Left kidney (tissue), 8 donors: Measurements from ENCODE around the gene PHPT1. TPM values are rescaled to one million over a fixed set of nuclear protein-coding genes. Genes with fewer than 3 reads are reported as not detected.
"Not testable (repeated sequence)": the region's sequence is repeated elsewhere in the genome, so short reads cannot be mapped to it uniquely, and the experiment has no call there.

Source experiments
- DNase-seq: peaks from one replicate; pipeline ENCODE4 v3.0.0-alpha.2; 2013
- long read RNA-seq, 8 donors: transcript quantifications; one replicate each; lab custom pipeline, GENCODE V29; 2026
- polyA plus RNA-seq: library from polyadenylated mRNA; unstranded; fragments of 120-200 nt; gene quantifications from one replicate; pipeline ENCODE4 v1.2.1, GENCODE V29; 2013; ENCODE audit not compliant: insufficient read length

PHPT1 gene
- polyA plus RNA-seq, result 64.9 TPM
- long read RNA-seq, donor 1, transcript PHPT1-204 (2 exons, 627 nt), result minor isoform, 11 of 243 reads
- long read RNA-seq, donor 1, transcript PHPT1-201 (3 exons, 890 nt), result major isoform, 209 of 243 reads
- long read RNA-seq, donor 1, transcript PHPT1-206 (4 exons, 618 nt), result minor isoform, 5 of 243 reads
- long read RNA-seq, donor 1, partial matches to known transcripts, result 15 of 243 reads
- long read RNA-seq, donor 1, other reads (novel, unspliced or antisense), result 0 of 243 reads
- long read RNA-seq, donor 2, transcript PHPT1-204 (2 exons, 627 nt), result minor isoform, 7 of 167 reads
- long read RNA-seq, donor 2, transcript PHPT1-201 (3 exons, 890 nt), result major isoform, 148 of 167 reads
- long read RNA-seq, donor 2, partial matches to known transcripts, result 6 of 167 reads
- long read RNA-seq, donor 2, other reads (novel, unspliced or antisense), result 0 of 167 reads
- long read RNA-seq, donor 3, transcript PHPT1-201 (3 exons, 890 nt), result major isoform, 161 of 180 reads
- long read RNA-seq, donor 3, transcript PHPT1-204 (2 exons, 627 nt), result minor isoform, 16 of 180 reads
- long read RNA-seq, donor 3, partial matches to known transcripts, result 0 of 180 reads
- long read RNA-seq, donor 3, other reads (novel, unspliced or antisense), result 0 of 180 reads
- long read RNA-seq, donor 4, transcript PHPT1-201 (3 exons, 890 nt), result major isoform, 35 of 39 reads
- long read RNA-seq, donor 4, partial matches to known transcripts, result 0 of 39 reads
- long read RNA-seq, donor 4, other reads (novel, unspliced or antisense), result 0 of 39 reads
- long read RNA-seq, donor 5, transcript PHPT1-201 (3 exons, 890 nt), result major isoform, 311 of 368 reads
- long read RNA-seq, donor 5, transcript PHPT1-204 (2 exons, 627 nt), result minor isoform, 12 of 368 reads
- long read RNA-seq, donor 5, transcript PHPT1-206 (4 exons, 618 nt), result minor isoform, 6 of 368 reads
- long read RNA-seq, donor 5, partial matches to known transcripts, result 33 of 368 reads
- long read RNA-seq, donor 5, other reads (novel, unspliced or antisense), result 0 of 368 reads
- long read RNA-seq, donor 6, transcript PHPT1-204 (2 exons, 627 nt), result minor isoform, 9 of 248 reads
- long read RNA-seq, donor 6, transcript PHPT1-201 (3 exons, 890 nt), result major isoform, 238 of 248 reads
- long read RNA-seq, donor 6, partial matches to known transcripts, result 0 of 248 reads
- long read RNA-seq, donor 6, other reads (novel, unspliced or antisense), result 0 of 248 reads
- long read RNA-seq, donor 7, transcript PHPT1-201 (3 exons, 890 nt), result major isoform, 255 of 281 reads
- long read RNA-seq, donor 7, transcript PHPT1-204 (2 exons, 627 nt), result minor isoform, 8 of 281 reads
- long read RNA-seq, donor 7, partial matches to known transcripts, result 5 of 281 reads
- long read RNA-seq, donor 7, other reads (novel, unspliced or antisense), result 5 of 281 reads
- long read RNA-seq, donor 8, transcript PHPT1-201 (3 exons, 890 nt), result major isoform, 69 of 75 reads
- long read RNA-seq, donor 8, transcript PHPT1-204 (2 exons, 627 nt), result minor isoform, 5 of 75 reads
- long read RNA-seq, donor 8, partial matches to known transcripts, result 0 of 75 reads
- long read RNA-seq, donor 8, other reads (novel, unspliced or antisense), result 0 of 75 reads

- DNase-seq, result peak; percentile 98
These were observed at the start of gene PHPT1 for GRCh38 chr9:136849038-136849959. Gene PHPT1 (plus strand): TSS chr9:136849409. CDS start chr9:136849431, 22 bp downstream.

GRCh38 chr9:136799854-136800657 lies 49.2 kb upstream of the PHPT1 start:
- peak; percentile 81 for DNase-seq

- no peak for DNase-seq
These were observed 46.9 kb upstream of the PHPT1 start for GRCh38 chr9:136802321-136802720.

DNA sequence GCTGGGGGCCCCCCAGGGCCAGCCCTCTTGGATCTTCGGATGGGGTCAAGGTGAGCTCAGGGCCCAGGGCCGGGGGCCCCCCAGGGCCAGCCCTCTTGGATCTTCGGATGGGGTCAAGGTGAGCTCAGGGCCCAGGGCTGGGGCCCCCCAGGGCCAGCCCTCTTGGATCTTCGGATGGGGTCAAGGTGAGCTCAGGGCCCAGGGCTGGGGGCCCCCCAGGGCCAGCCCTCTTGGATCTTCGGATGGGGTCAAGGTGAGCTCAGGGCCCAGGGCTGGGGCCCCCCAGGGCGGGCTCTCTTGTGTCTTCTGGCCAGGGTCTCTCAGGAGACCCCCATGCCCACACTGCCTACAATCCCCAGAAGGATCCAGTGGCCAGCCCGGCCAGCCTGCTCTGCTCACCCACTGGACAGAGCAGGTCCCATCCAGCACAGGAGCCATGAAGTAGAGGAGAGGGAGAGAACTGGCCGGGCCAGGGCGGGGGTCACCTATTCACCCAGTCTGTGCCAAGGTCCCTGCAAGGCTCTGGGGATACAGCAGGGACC lies 46.1 kb upstream of the PHPT1 start:
- not testable (repeated sequence) for DNase-seq

GRCh38 chr9:136803551-136804508 lies 45.4 kb upstream of the PHPT1 start:
- no peak for DNase-seq

DNA sequence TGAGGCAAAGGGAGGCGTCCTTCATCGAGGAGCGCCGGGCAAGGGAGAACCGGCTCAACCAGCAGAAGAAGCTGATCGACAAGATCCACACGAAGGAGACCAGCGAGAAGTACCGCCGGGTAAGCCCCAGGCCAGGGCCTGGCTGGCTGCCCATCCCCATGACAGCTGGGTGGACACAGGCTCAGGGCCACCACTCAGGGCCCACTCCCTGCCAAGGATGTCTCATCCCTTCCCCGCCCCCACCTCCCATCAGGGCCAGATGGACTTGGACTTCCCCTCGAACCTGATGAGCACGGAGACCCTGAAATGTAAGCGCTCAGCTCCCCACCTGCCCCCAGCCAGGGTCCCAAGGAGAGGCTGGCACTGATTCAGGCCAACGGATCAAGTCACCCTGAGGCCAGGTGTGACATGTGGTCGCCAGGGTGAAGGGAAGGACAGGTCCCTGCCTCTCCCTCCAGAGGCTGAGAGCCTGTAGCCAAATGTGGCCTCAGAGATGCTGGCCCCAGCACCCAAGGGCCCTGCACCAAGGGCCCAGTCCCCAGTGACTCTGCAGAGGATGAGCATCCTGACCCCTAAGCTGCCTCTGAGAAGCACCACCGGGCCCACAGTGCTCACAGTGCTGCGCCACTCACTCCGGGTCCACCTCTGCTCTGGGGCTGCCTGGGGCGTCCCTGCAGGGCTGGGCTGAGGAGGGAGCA lies 44.6 kb upstream of the PHPT1 start:
- no peak for DNase-seq

GRCh38 chr9:136805207-136805740 lies 43.9 kb upstream of the PHPT1 start:
- DNase-seq, result no peak

DNA sequence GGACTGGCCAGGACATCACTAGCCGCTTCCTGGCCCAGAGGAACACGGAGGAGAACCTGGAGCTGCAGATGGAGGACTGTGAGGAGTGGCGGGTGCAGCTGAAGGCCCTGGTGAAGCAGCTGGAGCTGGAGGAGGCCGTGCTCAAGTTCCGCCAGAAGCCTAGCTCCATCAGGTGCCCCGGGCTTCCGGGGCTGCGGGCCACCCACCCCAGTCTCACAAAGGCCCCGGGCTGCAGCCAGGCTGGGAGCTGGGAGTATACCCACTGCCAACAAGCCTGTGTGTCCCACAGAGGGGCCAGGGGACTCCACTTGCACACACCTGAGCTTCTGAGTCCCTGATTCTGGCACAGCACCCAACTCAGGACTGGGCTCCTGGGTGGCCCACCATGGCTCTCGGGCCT lies 43.1 kb upstream of the PHPT1 start:
- DNase-seq, result no peak

DNA sequence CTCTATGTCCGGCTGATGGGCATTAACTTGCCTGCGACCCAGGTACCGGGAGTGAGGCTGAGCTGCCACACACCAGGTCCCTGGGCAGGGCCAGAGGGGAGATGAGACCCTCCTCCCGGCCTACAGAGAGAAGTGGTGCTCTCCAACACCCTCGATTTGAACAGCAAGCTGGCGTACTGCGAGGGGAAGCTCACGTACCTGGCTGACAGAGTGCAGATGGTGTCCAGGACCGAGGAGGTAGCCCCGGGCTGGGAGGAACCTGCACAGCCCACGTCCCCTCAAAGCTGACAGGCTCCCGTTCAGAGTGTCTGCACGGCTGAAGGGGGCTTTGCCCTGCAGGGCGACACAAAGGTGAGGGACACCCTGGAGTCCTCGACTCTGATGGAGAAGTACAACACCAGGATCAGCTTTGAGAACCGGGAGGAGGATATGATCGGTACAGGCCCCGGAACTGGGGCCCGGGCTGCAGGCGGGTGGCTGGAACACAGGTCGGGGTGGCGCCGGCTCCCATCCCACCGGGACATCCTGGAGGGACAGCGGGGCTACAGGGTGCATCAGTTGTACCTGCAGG lies 42.5 kb upstream of the PHPT1 start:
- DNase-seq, result no peak

DNA sequence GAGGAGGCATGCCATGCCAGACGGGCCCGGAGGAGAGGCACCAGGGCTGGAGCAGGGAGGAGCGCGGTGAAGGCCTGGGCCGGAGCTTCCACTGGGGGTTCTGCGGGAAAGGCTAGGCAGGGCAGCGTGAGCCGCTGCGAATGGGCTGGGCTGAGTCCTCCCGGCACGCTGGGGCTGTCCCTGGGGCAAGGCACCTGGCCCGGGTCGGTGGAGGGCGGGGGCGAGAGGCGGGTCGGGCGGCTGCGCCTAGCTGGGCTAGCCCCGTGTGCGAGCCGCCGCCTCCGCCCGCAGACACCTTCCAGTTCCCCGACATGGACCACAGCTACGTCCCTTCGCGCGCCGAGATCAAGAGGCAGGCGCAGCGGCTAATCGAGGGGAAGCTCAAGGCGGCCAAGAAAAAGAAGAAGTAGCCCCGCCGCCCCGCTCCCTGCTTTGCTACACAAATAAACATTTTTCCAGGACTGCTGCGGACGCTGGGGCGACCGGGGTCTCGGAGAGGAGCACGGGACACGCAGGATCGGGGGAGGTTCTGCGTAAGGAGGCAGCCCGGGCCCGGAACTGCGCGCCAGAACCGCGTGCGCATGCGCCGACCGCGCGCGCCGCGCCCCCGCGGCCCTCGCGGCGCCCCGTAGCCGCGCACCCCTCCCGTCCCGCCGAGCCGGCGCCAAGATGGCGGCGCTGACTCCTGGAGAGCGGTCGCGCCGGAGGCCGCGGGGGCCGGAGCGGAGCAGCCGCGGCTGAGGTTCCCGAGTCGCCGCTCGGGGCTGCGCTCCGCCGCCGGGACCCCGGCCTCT lies 41.7 kb upstream of the PHPT1 start, which contains the start of gene RABL6:
Gene RABL6, plus strand, starts transcription at position 668 of the 794 bp plus-strand sequence. CDS start 249 bp downstream, outside the sequence.
- DNase-seq, result peak; percentile 64

GRCh38 chr9:136808075-136808805 lies 41.0 kb upstream of the PHPT1 start:
- no peak for DNase-seq

GRCh38 chr9:136808806-136809158 lies 40.4 kb upstream of the PHPT1 start:
- no peak for DNase-seq

GRCh38 chr9:136814725-136815421 lies 34.3 kb upstream of the PHPT1 start:
- no peak for DNase-seq

GRCh38 chr9:136815422-136815782 lies 33.8 kb upstream of the PHPT1 start:
- DNase-seq, result no peak
